HG03039 (cell line): ENCODE results near the gene REST.
"Not testable (repeated sequence)": the region's sequence is repeated elsewhere in the genome, so short reads cannot be mapped to it uniquely, and the experiment has no call there.

Experiments
- ATAC-seq: cut with Tn5 transposase; IDR thresholded peaks from one replicate; pipeline ENCODE4 v1.9.1; 2021; ENCODE audit warnings: mild to moderate bottlenecking, moderate library complexity; ENCODE audit not compliant: unreplicated experiment

REST gene

GRCh38 chr4:56909086-56909894, 1.6 kb downstream of the REST start:
- ATAC-seq, result peak; percentile 26

- ATAC-seq, result no peak
Measured at GRCh38 chr4:56910172-56910967, 2.7 kb downstream of the REST start.

- ATAC-seq, result no peak
Measured at GRCh38 chr4:56914336-56914735, 6.6 kb downstream of the REST start.

- ATAC-seq, result not testable (repeated sequence)
Measured at GRCh38 chr4:56914977-56915376, 7.3 kb downstream of the REST start.

GRCh38 chr4:56927196-56927595, 19.5 kb downstream of the REST start:
- ATAC-seq, result no peak

- no peak for ATAC-seq
Measured at GRCh38 chr4:56930638-56931037, 22.9 kb downstream of the REST start.

GRCh38 chr4:56931924-56932323, 24.2 kb downstream of the REST start:
- no peak for ATAC-seq

- no peak for ATAC-seq
Measured at GRCh38 chr4:56937262-56937661, 29.6 kb downstream of the REST start.

- ATAC-seq, result not testable (repeated sequence)
Measured at GRCh38 chr4:56939826-56940225, 32.1 kb downstream of the REST start.

- no peak for ATAC-seq
Measured at GRCh38 chr4:56940403-56940802, 32.7 kb downstream of the REST start.

GRCh38 chr4:56940971-56941370, 33.3 kb downstream of the REST start:
- no peak for ATAC-seq

GRCh38 chr4:56941403-56941802, 33.7 kb downstream of the REST start:
- no peak for ATAC-seq

GRCh38 chr4:56953680-56954520, 46.2 kb downstream of the REST start:
- no peak for ATAC-seq

- no peak for ATAC-seq
Measured at GRCh38 chr4:56958111-56958517, 50.4 kb downstream of the REST start.

- no peak for ATAC-seq
Measured at GRCh38 chr4:56959100-56959499, 51.4 kb downstream of the REST start.

GRCh38 chr4:56961107-56961500, 53.4 kb downstream of the REST start:
- no peak for ATAC-seq

GRCh38 chr4:56971383-56971782, 63.7 kb downstream of the REST start:
- no peak for ATAC-seq

GRCh38 chr4:56972389-56972788, 64.7 kb downstream of the REST start:
- no peak for ATAC-seq

- ATAC-seq, result no peak
Measured at GRCh38 chr4:56972809-56973208, 65.1 kb downstream of the REST start.

GRCh38 chr4:56973336-56973735, 65.6 kb downstream of the REST start:
- no peak for ATAC-seq

- no peak for ATAC-seq
Measured at GRCh38 chr4:56976283-56976836, 68.7 kb downstream of the REST start.
